Measurements from ENCODE around the gene SGCD. TPM values are rescaled to one million over a fixed set of nuclear protein-coding genes. Genes with fewer than 3 reads are reported as not detected.

The SGCD gene
- total RNA-seq, 6 experiments from 2014 or later = 5.2 to 6.7 (median 6.4) TPM

- Mint-ChIP-seq H3K36me3 (ENCODE audit: low read depth) (no peaks in the 10 kb centered on the region), H3K9me3 (no peaks in the 10 kb centered on the region), H3K4me3 (no peak overlapping the region), H3K27me3 (ENCODE audit: insufficient read depth) (no peaks in the 10 kb centered on the region; the same call in 1 of the 2 replicates), H3K4me1 (ENCODE audit: low read depth) (no peaks in the 10 kb centered on the region), H3K27ac (no peak overlapping the region)
- no peak for DNase-seq
- TF ChIP-seq, protein P1, sequence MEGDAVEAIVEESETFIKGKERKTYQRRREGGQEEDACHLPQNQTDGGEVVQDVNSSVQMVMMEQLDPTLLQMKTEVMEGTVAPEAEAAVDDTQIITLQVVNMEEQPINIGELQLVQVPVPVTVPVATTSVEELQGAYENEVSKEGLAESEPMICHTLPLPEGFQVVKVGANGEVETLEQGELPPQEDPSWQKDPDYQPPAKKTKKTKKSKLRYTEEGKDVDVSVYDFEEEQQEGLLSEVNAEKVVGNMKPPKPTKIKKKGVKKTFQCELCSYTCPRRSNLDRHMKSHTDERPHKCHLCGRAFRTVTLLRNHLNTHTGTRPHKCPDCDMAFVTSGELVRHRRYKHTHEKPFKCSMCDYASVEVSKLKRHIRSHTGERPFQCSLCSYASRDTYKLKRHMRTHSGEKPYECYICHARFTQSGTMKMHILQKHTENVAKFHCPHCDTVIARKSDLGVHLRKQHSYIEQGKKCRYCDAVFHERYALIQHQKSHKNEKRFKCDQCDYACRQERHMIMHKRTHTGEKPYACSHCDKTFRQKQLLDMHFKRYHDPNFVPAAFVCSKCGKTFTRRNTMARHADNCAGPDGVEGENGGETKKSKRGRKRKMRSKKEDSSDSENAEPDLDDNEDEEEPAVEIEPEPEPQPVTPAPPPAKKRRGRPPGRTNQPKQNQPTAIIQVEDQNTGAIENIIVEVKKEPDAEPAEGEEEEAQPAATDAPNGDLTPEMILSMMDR (IDR thresholded peaks at IDR 0.05) = no peak
Observed at GRCh38 chr5:156585999-156586398, 259.0 kb downstream of the SGCD start.

DNA sequence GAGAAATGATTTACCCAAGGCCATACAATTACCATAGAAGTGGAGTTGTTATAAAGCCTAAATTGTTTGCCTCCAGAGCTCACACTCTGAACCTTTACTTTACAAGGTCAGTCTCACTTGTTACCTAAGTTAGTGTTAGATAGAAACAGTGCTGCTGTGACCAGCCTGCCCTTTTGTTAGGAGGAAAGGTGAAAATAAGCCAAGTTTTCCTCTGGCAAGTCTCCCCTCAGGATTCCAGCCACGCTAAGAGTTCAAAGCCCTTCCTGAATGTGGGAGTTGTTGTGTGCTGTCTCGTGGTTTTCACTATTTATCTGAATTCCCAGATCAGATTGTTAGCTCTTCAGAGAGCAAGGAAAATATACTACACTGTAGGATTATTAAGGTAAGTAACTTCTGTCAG, 260.0 kb downstream of the SGCD start:
- DNase-seq = no peak
- H3K36me3 Mint-ChIP-seq (ENCODE audit: low read depth) = no peaks in the 10 kb centered on the region
- no peak overlapping the region for H3K4me3 Mint-ChIP-seq
- H3K27ac Mint-ChIP-seq = no peak overlapping the region
- no peaks in the 10 kb centered on the region for H3K9me3 Mint-ChIP-seq
- TF ChIP-seq, protein P1 (IDR thresholded peaks at IDR 0.05) = no peak
- H3K27me3 Mint-ChIP-seq (ENCODE audit: insufficient read depth) = no peaks in the 10 kb centered on the region; the same call in 1 of the 2 replicates
- no peaks in the 10 kb centered on the region for H3K4me1 Mint-ChIP-seq (ENCODE audit: low read depth)

GRCh38 chr5:156588306-156588705, 261.3 kb downstream of the SGCD start:
- no peaks in the 10 kb centered on the region; the same call in 1 of the 2 replicates for H3K27me3 Mint-ChIP-seq (ENCODE audit: insufficient read depth)
- DNase-seq = no peak
- H3K4me1 Mint-ChIP-seq (ENCODE audit: low read depth) = no peaks in the 10 kb centered on the region
- no peak overlapping the region for H3K4me3 Mint-ChIP-seq
- peaks cover 6% of the 10 kb centered on the region; the same call in 1 of the 2 replicates for H3K9me3 Mint-ChIP-seq
- H3K27ac Mint-ChIP-seq = no peak overlapping the region
- H3K36me3 Mint-ChIP-seq (ENCODE audit: low read depth) = peaks cover 5% of the 10 kb centered on the region
- TF ChIP-seq, protein P1 (IDR thresholded peaks at IDR 0.05) = no peak

- Mint-ChIP-seq H3K9me3 (peaks cover 6% of the 10 kb centered on the region; the same call in 1 of the 2 replicates), H3K36me3 (ENCODE audit: low read depth) (peaks cover 5% of the 10 kb centered on the region), H3K4me1 (ENCODE audit: low read depth) (no peaks in the 10 kb centered on the region), H3K27me3 (ENCODE audit: insufficient read depth) (no peaks in the 10 kb centered on the region; the same call in 1 of the 2 replicates), H3K27ac (no peak overlapping the region), H3K4me3 (no peak overlapping the region)
- DNase-seq = no peak
- TF ChIP-seq, protein P1 (IDR thresholded peaks at IDR 0.05) = no peak
Observed at GRCh38 chr5:156589104-156589945, 262.4 kb downstream of the SGCD start.

- Mint-ChIP-seq H3K4me3 (no peak overlapping the region), H3K27me3 (ENCODE audit: insufficient read depth) (no peaks in the 10 kb centered on the region; the same call in 1 of the 2 replicates), H3K9me3 (peaks cover 6% of the 10 kb centered on the region; the same call in 1 of the 2 replicates), H3K27ac (no peak overlapping the region), H3K36me3 (ENCODE audit: low read depth) (peaks cover 5% of the 10 kb centered on the region), H3K4me1 (ENCODE audit: low read depth) (no peaks in the 10 kb centered on the region)
- TF ChIP-seq, protein P1 (IDR thresholded peaks at IDR 0.05) = no peak
- DNase-seq = no peak
Observed at GRCh38 chr5:156589946-156590216, 262.9 kb downstream of the SGCD start.
